HEK293T (cell line): Measurements from ENCODE around the gene GPAT2.
"Not testable (repeated sequence)": the region's sequence is repeated elsewhere in the genome, so short reads cannot be mapped to it uniquely, and the experiment has no call there.

Experiments used
- ARNT ChIP-seq: fragments of 450-650 bp; IDR thresholded peaks from 2 replicates; pipeline ENCODE4 v1.6.1; 2017; ENCODE audit warnings: mild to moderate bottlenecking
- FOXA1 ChIP-seq: fragments of 450-650 bp; IDR thresholded peaks from 2 replicates; pipeline ENCODE4 v1.6.1; 2016; ENCODE audit warnings: mild to moderate bottlenecking
- HDGF ChIP-seq: fragments of 450-650 bp; IDR thresholded peaks from 2 replicates; pipeline ENCODE4 v1.6.1; 2017; ENCODE audit warnings: antibody characterized with exemption, borderline replicate concordance
- SP1 ChIP-seq: fragments of 450-650 bp; IDR thresholded peaks from 2 replicates; pipeline ENCODE4 v1.6.1; 2017
- TARDBP ChIP-seq: fragments of 450-650 bp; IDR thresholded peaks from 2 replicates; pipeline ENCODE4 v1.6.1; 2016

GRCh38 chr2:95992102-95992501 lies 42.6 kb downstream of the GPAT2 start:
- not testable (repeated sequence) for TF ChIP-seq TARDBP, HDGF, SP1, ARNT, FOXA1
